ENCODE results near the gene FARS2. TPM values are rescaled to one million over a fixed set of nuclear protein-coding genes. Genes with fewer than 3 reads are reported as not detected.
"Not testable (repeated sequence)": the region's sequence is repeated elsewhere in the genome, so short reads cannot be mapped to it uniquely, and the experiment has no call there.

Gene FARS2
- total and polyA plus RNA-seq, 12 donors: 7.6 to 22.4 (median 20.8) TPM

DNA sequence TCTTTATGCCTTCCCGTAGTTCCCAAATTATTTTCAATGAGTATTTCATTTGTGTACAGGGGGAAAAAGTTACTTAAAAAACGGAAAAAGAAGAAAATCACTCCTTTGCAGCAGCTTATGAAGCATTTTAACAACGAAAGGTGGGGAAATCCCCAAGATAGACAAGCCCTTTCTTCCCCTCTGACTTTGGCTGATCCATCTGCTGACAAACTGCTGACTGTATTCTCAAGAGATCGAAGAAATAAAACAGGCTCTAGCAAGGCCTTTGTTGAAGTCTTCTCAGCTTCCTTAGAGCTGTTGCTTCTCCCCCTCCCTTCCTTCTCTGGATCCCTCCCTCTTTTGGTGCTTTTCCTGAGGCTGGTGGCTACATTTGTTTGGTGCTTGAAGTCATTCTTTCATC lies 420.2 kb downstream of the FARS2 start:
- no peak for DNase-seq
- ATAC-seq: no peak
- H3K4me1 ChIP-seq: peaks cover 0 to 34% (median 0%) of the 10 kb centered on the region in 9 donors
- no peak overlapping the region for H3K4me3 ChIP-seq
- no peaks in the 10 kb centered on the region for H3K36me3 ChIP-seq
- H3K9me3 ChIP-seq: peaks cover 0 to 11% (median 0%) of the 10 kb centered on the region in 11 donors
- TF ChIP-seq, protein P1, sequence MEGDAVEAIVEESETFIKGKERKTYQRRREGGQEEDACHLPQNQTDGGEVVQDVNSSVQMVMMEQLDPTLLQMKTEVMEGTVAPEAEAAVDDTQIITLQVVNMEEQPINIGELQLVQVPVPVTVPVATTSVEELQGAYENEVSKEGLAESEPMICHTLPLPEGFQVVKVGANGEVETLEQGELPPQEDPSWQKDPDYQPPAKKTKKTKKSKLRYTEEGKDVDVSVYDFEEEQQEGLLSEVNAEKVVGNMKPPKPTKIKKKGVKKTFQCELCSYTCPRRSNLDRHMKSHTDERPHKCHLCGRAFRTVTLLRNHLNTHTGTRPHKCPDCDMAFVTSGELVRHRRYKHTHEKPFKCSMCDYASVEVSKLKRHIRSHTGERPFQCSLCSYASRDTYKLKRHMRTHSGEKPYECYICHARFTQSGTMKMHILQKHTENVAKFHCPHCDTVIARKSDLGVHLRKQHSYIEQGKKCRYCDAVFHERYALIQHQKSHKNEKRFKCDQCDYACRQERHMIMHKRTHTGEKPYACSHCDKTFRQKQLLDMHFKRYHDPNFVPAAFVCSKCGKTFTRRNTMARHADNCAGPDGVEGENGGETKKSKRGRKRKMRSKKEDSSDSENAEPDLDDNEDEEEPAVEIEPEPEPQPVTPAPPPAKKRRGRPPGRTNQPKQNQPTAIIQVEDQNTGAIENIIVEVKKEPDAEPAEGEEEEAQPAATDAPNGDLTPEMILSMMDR (IDR thresholded peaks at IDR 0.05): no peak
- peak overlapping the region in 1 of 10 donors; percentile 63 for H3K27ac ChIP-seq
- 69 to 76% methylated on average over 4 of the region's 4 CpGs for WGBS, 2 donors
- intact Hi-C loops (cut with DNase I): loop anchor here in 1 of 10 donors (5.0 kb wide), 1 partner anchor 1801 kb away; no protein-coding TSS in a partner anchor
- no peaks in the 10 kb centered on the region for H3K27me3 ChIP-seq

DNA sequence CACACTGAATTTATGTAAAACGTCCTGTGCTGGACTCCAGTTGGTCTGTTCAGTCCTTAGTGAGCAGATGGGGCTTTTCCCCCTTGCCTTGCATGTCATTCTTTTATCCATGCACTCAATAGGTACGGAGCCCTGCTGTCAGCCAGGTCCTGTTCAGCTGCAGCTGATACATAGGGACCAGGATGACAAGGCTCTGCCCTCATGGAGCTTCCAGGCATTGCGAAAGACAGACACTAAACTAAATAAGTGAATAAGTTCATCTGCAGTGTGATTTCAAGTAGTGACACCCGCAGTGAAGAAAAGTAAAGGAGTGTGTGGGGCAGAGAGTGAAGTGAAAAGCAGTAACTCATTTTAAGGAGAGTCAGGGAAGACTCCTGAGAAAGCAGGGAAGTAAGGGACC lies 421.2 kb downstream of the FARS2 start:
- H3K27ac ChIP-seq: no peak overlapping the region
- 96 to 97% methylated on average over 4 of the region's 4 CpGs for WGBS, 2 donors
- peaks cover 0 to 34% (median 0%) of the 10 kb centered on the region in 9 donors for H3K4me1 ChIP-seq
- H3K36me3 ChIP-seq: no peaks in the 10 kb centered on the region
- no peak overlapping the region for H3K4me3 ChIP-seq
- no peak for DNase-seq
- no peak for ATAC-seq
- no peaks in the 10 kb centered on the region for H3K27me3 ChIP-seq
- H3K9me3 ChIP-seq: peaks cover 0 to 17% (median 0%) of the 10 kb centered on the region in 11 donors
- TF ChIP-seq, protein P1 (IDR thresholded peaks at IDR 0.05): no peak
- intact Hi-C loops (cut with DNase I): loop anchor here in 1 of 10 donors (5.0 kb wide), 1 partner anchor 1800 kb away; no protein-coding TSS in a partner anchor

DNA sequence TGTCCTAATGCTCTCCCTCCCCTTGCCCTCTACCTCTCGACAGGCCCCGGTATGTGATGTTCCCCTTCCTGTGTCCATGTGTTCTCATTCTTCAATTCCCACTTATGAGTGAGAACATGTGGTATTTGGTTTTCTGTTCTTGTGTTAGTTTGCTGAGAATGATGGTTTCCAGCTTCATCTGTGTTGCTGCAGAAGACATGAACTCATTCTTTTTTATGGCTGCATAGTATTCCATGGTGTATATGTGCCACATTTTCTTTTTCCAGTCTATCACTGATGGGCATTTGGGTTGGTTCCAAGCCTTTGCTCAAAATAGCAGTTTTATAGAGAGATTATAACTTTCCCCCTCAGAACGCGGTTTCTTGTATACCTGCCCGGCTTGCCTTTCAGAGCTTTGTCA lies 422.4 kb downstream of the FARS2 start:
- intact Hi-C loops (cut with DNase I): loop anchor here in 1 of 10 donors (5.0 kb wide), 1 partner anchor 1799 kb away; no protein-coding TSS in a partner anchor
- DNase-seq, ATAC-seq: not testable (repeated sequence)

DNA sequence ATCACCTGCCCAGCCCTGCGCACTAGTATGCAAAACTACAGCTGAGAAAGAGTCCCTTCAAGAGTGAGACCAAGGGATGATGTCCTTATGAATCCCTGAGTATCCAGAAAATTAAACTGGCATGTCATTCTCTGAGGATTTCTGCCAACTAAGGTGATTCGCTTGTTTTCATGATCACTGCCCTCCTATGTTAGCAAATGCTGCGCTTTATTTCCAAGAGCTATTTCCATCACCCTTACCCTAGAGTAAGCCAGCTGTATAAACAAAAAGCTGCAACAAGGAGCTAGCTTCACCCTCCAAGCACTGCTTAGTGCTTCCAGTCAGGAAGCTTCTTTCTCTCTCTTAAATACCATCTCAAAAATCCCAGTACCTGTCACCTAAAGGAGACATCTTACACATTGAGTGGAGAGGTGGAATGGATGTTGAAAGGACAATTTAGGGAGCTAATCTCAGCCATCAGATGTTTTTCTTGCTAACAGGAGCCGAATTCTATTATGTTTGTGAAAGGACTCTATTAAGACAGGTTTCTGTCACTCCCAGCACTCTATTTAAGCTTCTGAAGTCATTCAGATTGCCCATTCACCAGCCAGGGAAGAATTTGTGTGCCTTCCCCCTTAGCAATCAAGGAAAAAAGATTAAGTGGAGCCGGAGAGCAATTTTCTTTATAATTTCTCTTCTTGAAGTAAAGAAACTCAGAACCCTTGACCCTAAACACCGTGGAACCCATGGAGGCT lies 423.2 kb downstream of the FARS2 start:
- ATAC-seq: no peak
- H3K9me3 ChIP-seq: peaks cover 0 to 18% (median 0%) of the 10 kb centered on the region in 11 donors
- TF ChIP-seq, protein P1 (IDR thresholded peaks at IDR 0.05): no peak
- no peak overlapping the region for H3K27ac ChIP-seq
- WGBS, 2 donors: 91 to 92% methylated on average over 6 of the region's 6 CpGs
- H3K36me3 ChIP-seq: no peaks in the 10 kb centered on the region
- peaks cover 0 to 27% (median 0%) of the 10 kb centered on the region in 9 donors for H3K4me1 ChIP-seq
- intact Hi-C loops (cut with DNase I): loop anchor here in 1 of 10 donors (5.0 kb wide), 1 partner anchor 1798 kb away; no protein-coding TSS in a partner anchor
- no peak for DNase-seq
- H3K27me3 ChIP-seq: no peaks in the 10 kb centered on the region
- no peak overlapping the region for H3K4me3 ChIP-seq

More for the DNA sequence above, 422.4 kb downstream of the FARS2 start:
- H3K9me3 ChIP-seq: peaks cover 0 to 18% (median 0%) of the 10 kb centered on the region in 11 donors
- H3K4me3 ChIP-seq, H3K36me3 ChIP-seq, H3K27ac ChIP-seq, H3K27me3 ChIP-seq: not testable (repeated sequence)
- 76 to 77% methylated on average over 5 of the region's 5 CpGs for WGBS, 2 donors
- H3K4me1 ChIP-seq: peaks cover 0 to 34% (median 0%) of the 10 kb centered on the region in 9 donors

Measured in heart right ventricle (tissue), 16 donors.